K562 (cell line): ENCODE data around the gene KIF17. TPM values are rescaled to one million over a fixed set of nuclear protein-coding genes. Genes with fewer than 3 reads are reported as not detected.

ENCODE experiments used
- CBX3 ChIP-seq, 2 experiments: IDR thresholded peaks; 1 replicate in 1 of 2; 2 replicates in 1 of 2; pipeline ENCODE4 v1.6.1; 2012; ENCODE audit warnings: inconsistent platforms in 2 of 2, low read length in 2 of 2, borderline replicate concordance in 1 of 2, control low read depth in 1 of 2
- ETV6 ChIP-seq, 3 experiments: fragments of 150-350 bp in 1 of 3; sonication (generic) in 1 of 3; formaldehyde crosslinking in 1 of 3; IDR thresholded peaks; 2 replicates each; pipeline versions ENCODE4 v1.6.1 to v1.8.0; 2014 to 2022; ENCODE audit warnings: borderline replicate concordance in 2 of 3, low read depth in 2 of 3, antibody characterized with exemption in 1 of 3, low read length in 1 of 3, mild to moderate bottlenecking in 1 of 3, missing genetic modification reagents in 1 of 3
- HMGN3 ChIP-seq: IDR thresholded peaks from 2 replicates; pipeline ENCODE4 v1.6.1; 2011; ENCODE audit warnings: borderline replicate concordance, low read depth, mild to moderate bottlenecking, mixed read lengths, low read length; ENCODE audit not compliant: insufficient read length; ENCODE audit errors: extremely low read depth
- MGA ChIP-seq: fragments of 450-650 bp; IDR thresholded peaks from 2 replicates; pipeline ENCODE4 v1.6.1; 2016; ENCODE audit warnings: mild to moderate bottlenecking, moderate library complexity
- PBX2 ChIP-seq, 2 experiments: IDR thresholded peaks in 1 of 2; conservative IDR thresholded peaks in 1 of 2; 2 replicates each; pipeline ENCODE4 v1.6.1; 2016; ENCODE audit warnings: low read depth in 2 of 2, mild to moderate bottlenecking in 1 of 2, missing compliant biosample characterization in 1 of 2, missing genetic modification characterization in 1 of 2, moderate library complexity in 1 of 2
- PCBP1 ChIP-seq: fragments of 200-400 bp; formaldehyde crosslinking; IDR thresholded peaks from 2 replicates; pipeline ENCODE4 v1.6.1; 2018; ENCODE audit warnings: mild to moderate bottlenecking, low read depth, low read length; ENCODE audit not compliant: poor library complexity, severe bottlenecking
- PHF20 ChIP-seq: fragments of 450-650 bp; IDR thresholded peaks from 2 replicates; pipeline ENCODE4 v1.6.1; 2018; ENCODE audit not compliant: partially characterized antibody
- polyA plus RNA-seq, 8 experiments: library from polyadenylated mRNA; depleted of rRNA in 4 of 8; stranded (reverse) in 5 of 8; unstranded in 3 of 8; fragments of >200 nt; fragmentation: Nextera tagmentation in 2 of 8; fragmentation: Illumina TruSeq in 1 of 8; extraction: Ambion mirVana in 2 of 8; extraction: Trizol in 1 of 8; gene quantifications; 2 replicates each; pipeline versions ENCODE4 v1.2.1 to v1.2.3, GENCODE V29; 2011 to 2014; ENCODE audit warnings: inconsistent platforms in 1 of 8, missing spikeins in 1 of 8
- total RNA-seq, 7 experiments: library from RNA; depleted of rRNA in 6 of 7; stranded (reverse); fragments of >200 nt in 6 of 7; fragmentation: Illumina TruSeq in 2 of 7; extraction: Trizol in 2 of 7; gene quantifications; 2 replicates each; pipeline versions ENCODE4 v1.2.1 to v1.2.3, GENCODE V29; 2011 to 2021; ENCODE audit warnings: low replicate concordance in 1 of 7

KIF17 gene
- total and polyA plus RNA-seq, 9 of the 15 experiments (the other 6 are each of a cell fraction or from before 2014, with no cell fraction given): 0.04 to 0.47 (median 0.18) TPM; not detected in 5

GRCh38 chr1:20633190-20634064, 84.4 kb downstream of the KIF17 start, which contains the start of gene PINK1 (continued):
- TF ChIP-seq PBX2 (CRISPR knock-in tag; IDR thresholded peaks at IDR 0.05; ENCODE audit: low read depth) (no peak), PBX2 (tag; conservative IDR thresholded peaks at IDR 0.05; ENCODE audit: low read depth) (no peak), MGA (peak; percentile 95), HMGN3 (peak; percentile 93), ETV6 (IDR thresholded peaks at IDR 0.05; ENCODE audit: borderline replicate concordance in 1 of 2, low read depth in 2 of 2, low read length in 1 of 2) (no peak), ETV6 (CRISPR knock-in tag; IDR thresholded peaks at IDR 0.05; ENCODE audit: borderline replicate concordance) (no peak), CBX3 (IDR thresholded peaks at IDR 0.05; ENCODE audit: borderline replicate concordance in 1 of 2, low read length in 2 of 2) (peak in 1 of 2 experiments; percentile 92; a peak in 2 of 3 replicates), PCBP1 (no peak), PHF20 (no peak)
